Mammary epithelial cell (primary cell): ENCODE measurements around the gene MYO1H.

Source experiments
- CTCF ChIP-seq, 2 donors: IDR thresholded peaks in 1 of 2; conservative IDR thresholded peaks in 1 of 2; 2 replicates each; pipeline ENCODE4 v1.5.1; 2011 to 2012; ENCODE audit warnings: inconsistent platforms in 2 of 2, low read length in 2 of 2, mild to moderate bottlenecking in 2 of 2, control low read depth in 1 of 2, low read depth in 1 of 2; ENCODE audit not compliant: insufficient read depth in 1 of 2; ENCODE audit errors: extremely low read depth in 1 of 2
- EZH2 ChIP-seq: IDR thresholded peaks from 2 replicates; pipeline ENCODE4 v1.6.1; 2012; ENCODE audit warnings: low read length, inconsistent platforms, borderline replicate concordance

DNA sequence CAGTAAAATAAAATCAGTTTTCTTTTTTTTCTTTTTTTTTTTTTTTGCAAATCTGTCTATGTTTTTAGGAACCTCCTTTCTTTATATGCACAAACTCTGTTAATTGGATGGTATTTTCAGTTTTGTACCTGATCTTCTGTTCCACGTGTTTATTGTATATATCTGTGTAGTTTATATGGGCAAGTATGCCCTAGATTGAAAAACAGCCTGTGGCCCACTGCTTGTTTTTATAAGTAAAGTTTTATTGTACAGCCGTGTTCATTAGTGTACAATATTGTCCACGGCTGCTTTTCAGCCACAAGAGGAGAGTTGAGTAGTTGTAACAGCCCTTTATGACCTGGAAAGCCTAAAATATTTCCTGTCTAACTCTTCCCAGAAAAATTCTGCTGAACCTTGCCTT is 18.7 kb upstream of the MYO1H start:
- TF ChIP-seq CTCF (conservative IDR thresholded peaks at IDR 0.05 in 1 of 2, IDR thresholded peaks at IDR 0.05 in 1 of 2; ENCODE audit: extremely low read depth in 1 of 2, insufficient read depth in 1 of 2, low read depth in 1 of 2, low read length in 2 of 2) (no peak), EZH2 (no peak)
